ENCODE data around the gene RNF113B. TPM values are rescaled to one million over a fixed set of nuclear protein-coding genes. Genes with fewer than 3 reads are reported as not detected.

Gene RNF113B
- total RNA-seq, 1 donor from 2014 or later = not detected

DNA sequence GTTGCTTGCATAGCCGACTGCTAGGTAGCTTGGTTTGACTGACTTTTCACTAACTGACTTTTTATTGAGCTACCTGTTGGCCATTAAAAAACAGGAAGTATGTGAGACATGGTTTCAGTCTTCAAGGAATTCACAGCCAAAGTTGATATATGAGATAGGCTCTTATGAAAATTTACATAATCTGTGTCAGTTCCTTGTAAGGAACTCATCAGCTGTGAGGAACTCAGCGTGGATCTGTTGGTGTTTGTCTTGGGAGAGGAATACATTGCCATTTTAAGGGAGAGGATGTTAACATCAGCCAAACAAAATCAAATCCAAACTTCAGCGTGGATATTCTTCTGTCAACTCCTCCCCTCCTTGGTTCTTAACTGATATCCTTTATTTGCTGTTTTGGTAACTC, 2.0 kb downstream of the RNF113B start:
- no peak for FAIRE-seq
- no peaks in the 10 kb centered on the region for H3K27me3 Mint-ChIP-seq (ENCODE audit: low read depth, unreplicated experiment)
- no peak overlapping the region for H2AFZ ChIP-seq (ENCODE audit: low read depth, low read length)
- peaks cover 9% of the 10 kb centered on the region for H3K36me3 Mint-ChIP-seq (ENCODE audit: low read depth, unreplicated experiment)
- H3K9me3 ChIP-seq (ENCODE audit: insufficient read depth, low read depth, low read length) = no peaks in the 10 kb centered on the region
- H3K36me3 ChIP-seq (ENCODE audit: insufficient read depth, low read length) = no peaks in the 10 kb centered on the region
- no peak for TF ChIP-seq EZH2 (IDR thresholded peaks at IDR 0.05; ENCODE audit: insufficient read depth, low read length)
- TF ChIP-seq CTCF (IDR thresholded peaks at IDR 0.05; ENCODE audit: insufficient read depth, low read depth, low read length) = no peak
- H3K4me2 ChIP-seq (ENCODE audit: low read length) = peak overlapping the region; percentile 78
- H3K79me2 ChIP-seq (ENCODE audit: insufficient read depth, low read length) = peaks cover 67% of the 10 kb centered on the region
- H3K9me3 Mint-ChIP-seq (ENCODE audit: unreplicated experiment) = peaks cover 3% of the 10 kb centered on the region
- peak overlapping the region; percentile 98 for H3K27ac Mint-ChIP-seq (ENCODE audit: unreplicated experiment)
- no peak overlapping the region for H3K4me3 Mint-ChIP-seq (ENCODE audit: unreplicated experiment)
- DNase-seq (ENCODE audit: low read depth) = peak; percentile 64
- H4K20me1 ChIP-seq (ENCODE audit: insufficient read depth, low read length) = peaks cover 3% of the 10 kb centered on the region
- H3K4me3 ChIP-seq (ENCODE audit: insufficient read depth, low read depth, low read length) = no peak overlapping the region
- H3K4me1 Mint-ChIP-seq (ENCODE audit: low read depth, unreplicated experiment) = peaks cover 61% of the 10 kb centered on the region
- H3K27ac ChIP-seq (ENCODE audit: low read depth, low read length) = peak overlapping the region; percentile 92
- H3K9ac ChIP-seq (ENCODE audit: low read length) = peak overlapping the region; percentile 76
- peaks cover 51% of the 10 kb centered on the region for H3K4me1 ChIP-seq (ENCODE audit: insufficient read depth, low read length)
- no peaks in the 10 kb centered on the region for H3K27me3 ChIP-seq (ENCODE audit: insufficient read depth, low read length)

- H3K27ac Mint-ChIP-seq (ENCODE audit: unreplicated experiment) = peak overlapping the region; percentile 98
Measured at GRCh38 chr13:98174307-98174706, 2.8 kb downstream of the RNF113B start.

More at GRCh38 chr13:98174307-98174706, 2.8 kb downstream of the RNF113B start:
- Mint-ChIP-seq H3K9me3 (ENCODE audit: unreplicated experiment) (peaks cover under 1% of the 10 kb centered on the region), H3K27me3 (ENCODE audit: low read depth, unreplicated experiment) (no peaks in the 10 kb centered on the region), H3K4me1 (ENCODE audit: low read depth, unreplicated experiment) (peaks cover 63% of the 10 kb centered on the region), H3K36me3 (ENCODE audit: low read depth, unreplicated experiment) (peaks cover 9% of the 10 kb centered on the region), H3K4me3 (ENCODE audit: unreplicated experiment) (peak overlapping the region; percentile 40)
- H3K9me3 ChIP-seq (ENCODE audit: insufficient read depth, low read depth, low read length) = no peaks in the 10 kb centered on the region
- no peak for TF ChIP-seq EZH2 (IDR thresholded peaks at IDR 0.05; ENCODE audit: insufficient read depth, low read length)
- no peak for TF ChIP-seq CTCF (IDR thresholded peaks at IDR 0.05; ENCODE audit: insufficient read depth, low read depth, low read length)
- peak overlapping the region; percentile 92 for H3K27ac ChIP-seq (ENCODE audit: low read depth, low read length)
- peak overlapping the region; percentile 20 for H3K4me3 ChIP-seq (ENCODE audit: insufficient read depth, low read depth, low read length)
- H3K79me2 ChIP-seq (ENCODE audit: insufficient read depth, low read length) = peaks cover 69% of the 10 kb centered on the region
- H4K20me1 ChIP-seq (ENCODE audit: insufficient read depth, low read length) = no peaks in the 10 kb centered on the region
- peak overlapping the region; percentile 78 for H3K4me2 ChIP-seq (ENCODE audit: low read length)
- H2AFZ ChIP-seq (ENCODE audit: low read depth, low read length) = no peak overlapping the region
- H3K9ac ChIP-seq (ENCODE audit: low read length) = peak overlapping the region; percentile 76
- no peaks in the 10 kb centered on the region for H3K27me3 ChIP-seq (ENCODE audit: insufficient read depth, low read length)
- no peak for FAIRE-seq
- H3K36me3 ChIP-seq (ENCODE audit: insufficient read depth, low read length) = no peaks in the 10 kb centered on the region
- DNase-seq (ENCODE audit: low read depth) = peak; percentile 39
- H3K4me1 ChIP-seq (ENCODE audit: insufficient read depth, low read length) = peaks cover 51% of the 10 kb centered on the region

All from astrocyte (in vitro differentiated cells and primary cell).